ENCODE measurements around the gene NEDD4L.

GRCh38 chr18:58311390-58311789 is 267.4 kb downstream of the NEDD4L start:
- TF ChIP-seq CTCF (IDR thresholded peaks at IDR 0.05; ENCODE audit: insufficient read depth, low read length, poor library complexity, severe bottlenecking) (no peak), EZH2phosphoT487 (conservative IDR thresholded peaks at IDR 0.05; ENCODE audit: low read length) (no peak)
